Endothelial cell of umbilical vein (primary cell): ENCODE results near the gene CD300H.

Experiments
- EZH2 ChIP-seq: IDR thresholded peaks from 2 replicates; pipeline ENCODE4 v1.6.1; 2012; ENCODE audit warnings: borderline replicate concordance, low read depth, mild to moderate bottlenecking, moderate library complexity, low read length, inconsistent platforms; ENCODE audit not compliant: severe bottlenecking
- FOS ChIP-seq: IDR thresholded peaks from 2 replicates; pipeline ENCODE4 v1.6.1; 2011; ENCODE audit warnings: mild to moderate bottlenecking, low read length, moderate library complexity, borderline replicate concordance; ENCODE audit not compliant: insufficient read depth
- JUN ChIP-seq: IDR thresholded peaks from 2 replicates; pipeline ENCODE4 v1.6.1; 2011; ENCODE audit warnings: borderline replicate concordance, low read depth; ENCODE audit not compliant: insufficient read length, insufficient read depth
- POLR2A ChIP-seq: IDR thresholded peaks from 2 replicates; pipeline ENCODE4 v1.6.1; 2012; ENCODE audit warnings: low read depth, mild to moderate bottlenecking, control low read depth, low read length
- POLR2AphosphoS5 ChIP-seq: IDR thresholded peaks from 2 replicates; pipeline ENCODE4 v1.6.1; 2012; ENCODE audit warnings: low read depth, mild to moderate bottlenecking, control low read depth, low read length, moderate library complexity; ENCODE audit not compliant: insufficient read depth
- TF ChIP-seq, protein P1 (sequence below), 2 donors: IDR thresholded peaks; 1 replicate in 1 of 2; 2 replicates in 1 of 2; pipeline ENCODE4 v1.5.1; 2011; ENCODE audit warnings: low read length in 2 of 2, mild to moderate bottlenecking in 2 of 2, moderate library complexity in 2 of 2, control low read depth in 1 of 2, inconsistent platforms in 1 of 2, low read depth in 1 of 2; ENCODE audit not compliant: insufficient read depth in 1 of 2; ENCODE audit errors: extremely low read depth in 1 of 2
- TF ChIP-seq, protein P2 (sequence below): IDR thresholded peaks from 2 replicates; pipeline ENCODE4 v1.6.1; 2011; ENCODE audit not compliant: insufficient read depth, insufficient read length

DNA sequence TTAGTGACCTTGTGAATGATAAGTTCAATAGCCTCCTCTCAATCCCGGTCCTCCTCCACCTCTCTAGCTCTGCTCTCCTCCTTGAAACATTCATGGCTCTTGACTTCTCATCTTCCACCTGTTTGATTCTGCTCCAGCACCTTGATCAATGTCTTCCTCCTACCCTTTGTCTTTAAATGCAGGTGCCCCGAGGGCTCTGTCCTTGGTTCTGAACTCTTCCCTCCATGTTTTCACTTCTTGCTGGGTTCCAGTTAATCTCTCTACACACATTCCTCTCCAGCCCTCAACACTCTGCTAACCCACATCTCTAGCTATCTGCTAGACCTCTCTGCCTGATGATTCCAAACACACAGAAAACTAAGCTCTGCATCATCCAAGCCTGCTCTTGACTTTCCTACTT, 42.8 kb upstream of the CD300H start:
- TF ChIP-seq POLR2A (no peak), POLR2AphosphoS5 (no peak), FOS (no peak), EZH2 (no peak), JUN (no peak)
- TF ChIP-seq, protein P1, sequence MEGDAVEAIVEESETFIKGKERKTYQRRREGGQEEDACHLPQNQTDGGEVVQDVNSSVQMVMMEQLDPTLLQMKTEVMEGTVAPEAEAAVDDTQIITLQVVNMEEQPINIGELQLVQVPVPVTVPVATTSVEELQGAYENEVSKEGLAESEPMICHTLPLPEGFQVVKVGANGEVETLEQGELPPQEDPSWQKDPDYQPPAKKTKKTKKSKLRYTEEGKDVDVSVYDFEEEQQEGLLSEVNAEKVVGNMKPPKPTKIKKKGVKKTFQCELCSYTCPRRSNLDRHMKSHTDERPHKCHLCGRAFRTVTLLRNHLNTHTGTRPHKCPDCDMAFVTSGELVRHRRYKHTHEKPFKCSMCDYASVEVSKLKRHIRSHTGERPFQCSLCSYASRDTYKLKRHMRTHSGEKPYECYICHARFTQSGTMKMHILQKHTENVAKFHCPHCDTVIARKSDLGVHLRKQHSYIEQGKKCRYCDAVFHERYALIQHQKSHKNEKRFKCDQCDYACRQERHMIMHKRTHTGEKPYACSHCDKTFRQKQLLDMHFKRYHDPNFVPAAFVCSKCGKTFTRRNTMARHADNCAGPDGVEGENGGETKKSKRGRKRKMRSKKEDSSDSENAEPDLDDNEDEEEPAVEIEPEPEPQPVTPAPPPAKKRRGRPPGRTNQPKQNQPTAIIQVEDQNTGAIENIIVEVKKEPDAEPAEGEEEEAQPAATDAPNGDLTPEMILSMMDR (IDR thresholded peaks at IDR 0.05; ENCODE audit: extremely low read depth in 1 of 2, insufficient read depth in 1 of 2, low read depth in 1 of 2, low read length in 2 of 2): no peak
- TF ChIP-seq, protein P2, sequence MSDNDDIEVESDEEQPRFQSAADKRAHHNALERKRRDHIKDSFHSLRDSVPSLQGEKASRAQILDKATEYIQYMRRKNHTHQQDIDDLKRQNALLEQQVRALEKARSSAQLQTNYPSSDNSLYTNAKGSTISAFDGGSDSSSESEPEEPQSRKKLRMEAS: no peak
